GM21619 (cell line): Measurements from ENCODE around the gene TEX12.

Experiments used
- ATAC-seq: cut with Tn5 transposase; IDR thresholded peaks from one replicate; pipeline ENCODE4 v1.9.1; 2021; ENCODE audit not compliant: unreplicated experiment

TEX12 gene

GRCh38 chr11:112210890-112211289, 43.7 kb downstream of the TEX12 start:
- no peak for ATAC-seq

- no peak for ATAC-seq
Observed at GRCh38 chr11:112211536-112211935, 44.4 kb downstream of the TEX12 start.

- no peak for ATAC-seq
Observed at GRCh38 chr11:112212290-112212689, 45.1 kb downstream of the TEX12 start.

- ATAC-seq = no peak
Observed at GRCh38 chr11:112212710-112213109, 45.5 kb downstream of the TEX12 start.

GRCh38 chr11:112213753-112214152, 46.6 kb downstream of the TEX12 start:
- no peak for ATAC-seq

GRCh38 chr11:112215621-112216020, 48.4 kb downstream of the TEX12 start:
- ATAC-seq = no peak

GRCh38 chr11:112216561-112217105, 49.5 kb downstream of the TEX12 start:
- ATAC-seq = no peak

GRCh38 chr11:112219476-112220232, 52.5 kb downstream of the TEX12 start:
- ATAC-seq = peak; percentile 96

GRCh38 chr11:112221274-112221835, 54.2 kb downstream of the TEX12 start:
- no peak for ATAC-seq
